BJ (cell line): ENCODE measurements around the gene WDFY3. TPM values are rescaled to one million over a fixed set of nuclear protein-coding genes. Genes with fewer than 3 reads are reported as not detected.

Source experiments
- CTCF ChIA-PET: fragments of 350-600 bp; formaldehyde crosslinking; extraction: SDS; loops from one replicate; lab custom pipeline; 2021; ENCODE audit warnings: antibody characterized with exemption, inconsistent platforms; lab: Yijun Ruan, JAX
- POLR2A ChIA-PET: fragments of 300-600 bp; sonication (Branson Sonifier 250); formaldehyde crosslinking; extraction: SDS; loops from one replicate; lab custom pipeline; 2021; ENCODE audit warnings: antibody characterized with exemption; lab: Charles Lee
- DNase-seq: peaks from one replicate; pipeline ENCODE4 v3.0.0-alpha.2; 2011; ENCODE audit warnings: low read depth
- H3K27me3 ChIP-seq: 2 replicates; pipeline ENCODE4 v1.6.0; 2011; ENCODE audit warnings: low read length; ENCODE audit not compliant: control insufficient read depth, insufficient read depth
- H3K36me3 ChIP-seq: 2 replicates; pipeline ENCODE4 v1.5.1; 2011; ENCODE audit warnings: low read length; ENCODE audit not compliant: control insufficient read depth, insufficient read depth
- H3K4me3 ChIP-seq: 2 replicates; pipeline ENCODE4 v1.5.1; 2011; ENCODE audit warnings: low read depth, mild to moderate bottlenecking, control low read depth, low read length
- CTCF ChIP-seq: IDR thresholded peaks from 2 replicates; pipeline ENCODE4 v1.5.1; 2011; ENCODE audit warnings: low read depth, mild to moderate bottlenecking, control low read depth, inconsistent platforms, low read length, moderate library complexity; ENCODE audit not compliant: insufficient read depth
- polyA plus RNA-seq: library from polyadenylated mRNA; depleted of rRNA; stranded (reverse); fragments of >200 nt; gene quantifications from 2 replicates; pipeline ENCODE4 v1.2.3, GENCODE V29; 2011

The WDFY3 gene
- polyA plus RNA-seq, 1 experiment: 28.8 TPM

- DNase-seq: no peak
- ChIA-PET CTCF (interaction anchor here (0.6 to 5.3 kb wide), 12 partner anchors 14 to 224 kb away, joined by 3 to 65 read pairs (median 6); partner anchors contain the start of gene WDFY3), POLR2A (no interaction called here)
- Histone ChIP-seq H3K36me3 (peaks cover 13% of the 10 kb centered on the region), H3K4me3 (no peak overlapping the region), H3K27me3 (no peaks in the 10 kb centered on the region)
- TF ChIP-seq CTCF: no peak
Observed at GRCh38 chr4:84750960-84751283, 215.6 kb downstream of the WDFY3 start.

GRCh38 chr4:84750260-84750959, 216.1 kb downstream of the WDFY3 start:
- TF ChIP-seq CTCF: peak; percentile 57
- Histone ChIP-seq H3K4me3 (no peak overlapping the region), H3K27me3 (no peaks in the 10 kb centered on the region), H3K36me3 (peaks cover 15% of the 10 kb centered on the region)
- CTCF ChIA-PET: interaction anchor here (0.6 to 5.3 kb wide), 17 partner anchors 9 to 228 kb away, joined by 3 to 65 read pairs (median 3); partner anchors contain the start of gene WDFY3
- DNase-seq: no peak
- POLR2A ChIA-PET: interaction anchor here (0.6 kb wide), 1 partner anchor 188 kb away, joined by 3 read pairs; no protein-coding TSS in a partner anchor

- no peak overlapping the region for H3K4me3 ChIP-seq
- ChIA-PET POLR2A (no interaction called here), CTCF (no interaction called here)
- H3K27me3 ChIP-seq: no peaks in the 10 kb centered on the region
- no peak for TF ChIP-seq CTCF
- DNase-seq: no peak
- peaks cover 16% of the 10 kb centered on the region for H3K36me3 ChIP-seq
Observed at GRCh38 chr4:84740057-84740456, 226.4 kb downstream of the WDFY3 start.

GRCh38 chr4:84738622-84739021, 227.9 kb downstream of the WDFY3 start:
- no peak for DNase-seq
- H3K4me3 ChIP-seq: no peak overlapping the region
- CTCF ChIA-PET: interaction anchor here (0.6 to 5.3 kb wide), 2 partner anchors 12 to 44 kb away, joined by 3 to 25 read pairs; no protein-coding TSS in a partner anchor
- TF ChIP-seq CTCF: no peak
- POLR2A ChIA-PET: no interaction called here
- peaks cover 16% of the 10 kb centered on the region for H3K36me3 ChIP-seq
- no peaks in the 10 kb centered on the region for H3K27me3 ChIP-seq

- H3K4me3 ChIP-seq: no peak overlapping the region
- ChIA-PET POLR2A (no interaction called here), CTCF (interaction anchor here (0.5 to 5.3 kb wide), 3 partner anchors 13 to 28 kb away, joined by 3 to 25 read pairs (median 4); no protein-coding TSS in a partner anchor)
- H3K27me3 ChIP-seq: no peaks in the 10 kb centered on the region
- H3K36me3 ChIP-seq: peaks cover 15% of the 10 kb centered on the region
- DNase-seq: no peak
- no peak for TF ChIP-seq CTCF
Observed at GRCh38 chr4:84737656-84738055, 228.8 kb downstream of the WDFY3 start.
